Measurements from ENCODE around the gene SLC35F3.

DNA sequence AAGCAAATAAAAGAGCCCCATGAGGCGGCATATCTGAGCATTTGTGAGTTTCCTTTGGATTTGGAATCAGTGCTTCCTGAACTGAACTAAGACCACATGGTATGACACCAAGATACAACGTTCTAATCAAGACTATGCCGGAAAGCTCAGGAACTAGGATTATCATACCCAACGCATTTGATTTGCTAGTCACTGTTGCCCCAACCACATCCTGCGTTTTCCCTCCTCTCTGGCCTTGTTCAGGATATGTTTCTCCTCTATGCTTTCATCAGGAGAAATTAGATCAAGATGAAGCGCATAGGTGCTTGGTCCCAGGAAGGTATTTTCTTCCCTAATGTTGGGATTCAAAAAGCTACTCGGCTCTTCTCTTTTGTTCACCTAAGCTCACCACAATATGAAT, 79.3 kb downstream of the SLC35F3 start:
- TF ChIP-seq TAF1 (IDR thresholded peaks at IDR 0.05; ENCODE audit: low read depth, low read length), result no peak
- TF ChIP-seq POU2F2 (IDR thresholded peaks at IDR 0.05; ENCODE audit: low read depth, low read length), result no peak

All from GM12891 (cell line).